Measurements from ENCODE around the gene TNFSF12. TPM values are rescaled to one million over a fixed set of nuclear protein-coding genes. Genes with fewer than 3 reads are reported as not detected.
A peak's percentile ranks its signal among the peaks of the same experiment; 100 is the strongest.

The TNFSF12 gene
- total and polyA plus RNA-seq, 9 of the 15 experiments (the other 6 are each of a cell fraction or from before 2014, with no cell fraction given) = 0.03 to 0.95 (median 0.19) TPM; not detected in 3

- TF ChIP-seq, protein P1, sequence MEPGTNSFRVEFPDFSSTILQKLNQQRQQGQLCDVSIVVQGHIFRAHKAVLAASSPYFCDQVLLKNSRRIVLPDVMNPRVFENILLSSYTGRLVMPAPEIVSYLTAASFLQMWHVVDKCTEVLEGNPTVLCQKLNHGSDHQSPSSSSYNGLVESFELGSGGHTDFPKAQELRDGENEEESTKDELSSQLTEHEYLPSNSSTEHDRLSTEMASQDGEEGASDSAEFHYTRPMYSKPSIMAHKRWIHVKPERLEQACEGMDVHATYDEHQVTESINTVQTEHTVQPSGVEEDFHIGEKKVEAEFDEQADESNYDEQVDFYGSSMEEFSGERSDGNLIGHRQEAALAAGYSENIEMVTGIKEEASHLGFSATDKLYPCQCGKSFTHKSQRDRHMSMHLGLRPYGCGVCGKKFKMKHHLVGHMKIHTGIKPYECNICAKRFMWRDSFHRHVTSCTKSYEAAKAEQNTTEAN (CRISPR knock-in tag; IDR thresholded peaks at IDR 0.05) = peak; percentile 67; the same call in 1 of the 2 replicates
- TF ChIP-seq ZFP91 (CRISPR knock-in tag; IDR thresholded peaks at IDR 0.05) (no peak), ETV6 (IDR thresholded peaks at IDR 0.05; ENCODE audit: borderline replicate concordance in 1 of 2, low read depth in 2 of 2, low read length in 1 of 2) (no peak), ETV6 (CRISPR knock-in tag; IDR thresholded peaks at IDR 0.05; ENCODE audit: borderline replicate concordance) (0 out of 2 replicates have a peak, but pooled peaks have one; percentile 42), POLR2H (tag; IDR thresholded peaks at IDR 0.05; ENCODE audit: low read depth) (peak; percentile 53; the same call in 1 of the 2 replicates), CREB1 (IDR thresholded peaks at IDR 0.05) (peak; percentile 21; the same call in 1 of the 2 replicates), CREB1 (CRISPR knock-in tag; IDR thresholded peaks at IDR 0.05) (no peak), MAFG (tag; conservative IDR thresholded peaks at IDR 0.05) (no peak), NCOA2 (IDR thresholded peaks at IDR 0.05; ENCODE audit: partially characterized antibody in 2 of 2) (no peak), ETS1 (conservative IDR thresholded peaks at IDR 0.05; ENCODE audit: control insufficient read depth, low read depth, low read length) (0 out of 2 replicates have a peak, but pooled peaks have one; percentile 46), YY1 (IDR thresholded peaks at IDR 0.05; ENCODE audit: borderline replicate concordance in 1 of 3, control insufficient read depth in 1 of 3, extremely low read depth in 1 of 3, insufficient read depth in 3 of 3, insufficient read length in 1 of 3, insufficient replicate concordance in 2 of 3, low read depth in 1 of 3, low read length in 2 of 3) (peak in 1 of 3 experiments; percentile 42), POLR2G (IDR thresholded peaks at IDR 0.05; ENCODE audit: low read depth, low read length) (peak; percentile 84), NR4A1 (CRISPR knock-in tag; IDR thresholded peaks at IDR 0.05) (no peak), NR4A1 (tag; IDR thresholded peaks at IDR 0.05) (no peak), ZNF165 (CRISPR knock-in tag; IDR thresholded peaks at IDR 0.05; ENCODE audit: borderline replicate concordance) (no peak), CEBPG (CRISPR knock-in tag; IDR thresholded peaks at IDR 0.05) (peak; percentile 80), CEBPG (tag; conservative IDR thresholded peaks at IDR 0.05 in 1 of 2, IDR thresholded peaks at IDR 0.05 in 1 of 2) (peak; percentile 67 to 73), THRAP3 (IDR thresholded peaks at IDR 0.05; ENCODE audit: borderline replicate concordance) (peak; percentile 58; the same call in 1 of the 2 replicates)
- TF ChIP-seq, protein P2, sequence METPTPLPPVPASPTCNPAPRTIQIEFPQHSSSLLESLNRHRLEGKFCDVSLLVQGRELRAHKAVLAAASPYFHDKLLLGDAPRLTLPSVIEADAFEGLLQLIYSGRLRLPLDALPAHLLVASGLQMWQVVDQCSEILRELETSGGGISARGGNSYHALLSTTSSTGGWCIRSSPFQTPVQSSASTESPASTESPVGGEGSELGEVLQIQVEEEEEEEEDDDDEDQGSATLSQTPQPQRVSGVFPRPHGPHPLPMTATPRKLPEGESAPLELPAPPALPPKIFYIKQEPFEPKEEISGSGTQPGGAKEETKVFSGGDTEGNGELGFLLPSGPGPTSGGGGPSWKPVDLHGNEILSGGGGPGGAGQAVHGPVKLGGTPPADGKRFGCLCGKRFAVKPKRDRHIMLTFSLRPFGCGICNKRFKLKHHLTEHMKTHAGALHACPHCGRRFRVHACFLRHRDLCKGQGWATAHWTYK (CRISPR knock-in tag; IDR thresholded peaks at IDR 0.05) = 0 out of 2 replicates have a peak, but pooled peaks have one; percentile 37
- TF ChIP-seq, protein P3, sequence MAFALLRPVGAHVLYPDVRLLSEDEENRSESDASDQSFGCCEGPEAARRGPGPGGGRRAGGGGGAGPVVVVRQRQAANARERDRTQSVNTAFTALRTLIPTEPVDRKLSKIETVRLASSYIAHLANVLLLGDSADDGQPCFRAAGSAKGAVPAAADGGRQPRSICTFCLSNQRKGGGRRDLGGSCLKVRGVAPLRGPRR (CRISPR knock-in tag; IDR thresholded peaks at IDR 0.05) = no peak
Observed at GRCh38 chr17:7579001-7579833, 30.4 kb downstream of the TNFSF12 start, which contains the start of gene CD68 (continued).
